DMS153 treated with DMSO at 0.1 percent for 48 hours (cell line): ENCODE data around the gene KISS1.
"Not testable (repeated sequence)": the region's sequence is repeated elsewhere in the genome, so short reads cannot be mapped to it uniquely, and the experiment has no call there.

Source experiments
- DNase-seq: peaks from one replicate; lab custom pipeline; 2025; ENCODE audit not compliant: unreplicated experiment; lab: John Stamatoyannopoulos, UW

The KISS1 gene

DNA sequence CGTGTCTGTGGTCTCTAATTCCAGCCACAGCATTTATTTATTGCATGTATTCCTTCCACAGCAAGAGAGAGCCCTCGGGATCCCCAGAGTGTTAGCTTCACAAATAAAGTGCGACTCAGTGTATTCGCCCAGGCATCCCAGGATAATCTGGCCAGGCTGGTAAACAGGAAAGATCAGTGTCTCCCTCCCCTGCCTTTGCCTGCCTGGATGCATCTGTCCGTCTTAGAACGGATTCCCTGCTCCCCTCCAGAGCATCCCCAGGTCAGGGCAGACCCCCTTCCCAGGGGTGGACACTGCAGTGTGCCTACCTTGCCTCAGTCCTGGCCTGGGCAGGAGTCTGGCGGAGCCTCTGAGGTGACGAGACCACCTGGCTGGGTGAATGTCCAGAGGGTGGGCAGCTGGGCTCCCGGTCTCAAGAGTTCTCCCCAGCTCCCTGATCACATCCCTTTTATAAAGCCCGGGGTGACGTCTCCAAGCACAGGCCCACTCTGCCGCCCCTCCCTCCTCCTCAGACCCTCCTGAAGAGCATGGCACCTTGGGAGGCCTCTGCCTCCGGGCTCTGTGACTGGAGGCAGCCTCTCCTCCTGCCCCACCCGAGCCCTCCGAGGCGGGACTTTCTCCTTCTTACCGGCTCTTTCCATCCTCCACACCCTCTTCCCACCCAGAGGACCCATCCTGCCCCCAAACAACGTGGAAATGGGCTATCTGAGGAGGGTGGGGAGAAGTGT is at the start of gene KISS1:
KISS1 (minus strand) TSS at position 424 of the 728 bp plus-strand sequence. CDS start 3,615 bp downstream, outside the sequence.
- DNase-seq = no peak

DNA sequence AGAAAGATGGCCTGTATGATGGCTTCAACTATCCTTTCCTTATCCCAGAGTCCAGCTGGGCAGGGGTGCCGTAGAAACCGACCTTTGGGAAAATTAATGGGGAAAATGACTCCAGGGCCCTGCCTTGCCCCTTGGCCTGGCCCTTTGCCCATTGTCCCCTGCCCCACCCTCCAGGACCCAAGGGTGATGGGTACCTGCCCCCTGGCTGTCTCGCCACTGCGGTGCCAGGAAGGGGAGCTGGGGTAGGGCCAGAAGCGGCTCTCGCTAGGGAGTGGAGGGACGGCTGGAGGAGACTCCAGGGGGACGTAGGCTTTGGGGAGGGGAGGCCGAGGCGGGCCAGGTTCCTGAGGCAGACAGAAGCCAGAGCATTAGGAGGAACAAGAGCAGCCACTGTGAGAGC is 46.6 kb upstream of the KISS1 start:
- DNase-seq = no peak

GRCh38 chr1:204241914-204242313 is 45.6 kb upstream of the KISS1 start:
- DNase-seq = no peak

DNA sequence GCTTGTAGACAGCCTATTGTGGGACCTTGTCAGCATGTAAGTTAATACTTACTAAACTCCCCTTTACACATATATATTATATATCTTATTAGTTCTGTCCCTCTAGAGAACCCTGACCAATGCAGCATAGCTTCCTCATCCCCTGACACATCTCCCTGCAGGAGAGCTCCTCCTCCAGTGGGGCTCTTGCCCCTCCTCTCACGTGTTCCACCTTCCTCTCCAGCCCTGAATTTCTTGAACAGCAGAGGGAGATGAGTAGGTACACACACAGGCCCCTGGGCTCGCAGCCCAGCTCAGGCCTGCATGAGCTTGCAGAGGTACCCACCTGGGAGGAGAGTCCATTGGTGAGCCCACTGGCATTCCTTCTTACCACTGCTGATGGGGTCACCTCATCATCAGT is 44.8 kb upstream of the KISS1 start:
- DNase-seq = no peak

GRCh38 chr1:204240233-204240632 is 43.9 kb upstream of the KISS1 start:
- DNase-seq = no peak

- DNase-seq = not testable (repeated sequence)
These were observed 43.1 kb upstream of the KISS1 start for GRCh38 chr1:204239401-204239800.

DNA sequence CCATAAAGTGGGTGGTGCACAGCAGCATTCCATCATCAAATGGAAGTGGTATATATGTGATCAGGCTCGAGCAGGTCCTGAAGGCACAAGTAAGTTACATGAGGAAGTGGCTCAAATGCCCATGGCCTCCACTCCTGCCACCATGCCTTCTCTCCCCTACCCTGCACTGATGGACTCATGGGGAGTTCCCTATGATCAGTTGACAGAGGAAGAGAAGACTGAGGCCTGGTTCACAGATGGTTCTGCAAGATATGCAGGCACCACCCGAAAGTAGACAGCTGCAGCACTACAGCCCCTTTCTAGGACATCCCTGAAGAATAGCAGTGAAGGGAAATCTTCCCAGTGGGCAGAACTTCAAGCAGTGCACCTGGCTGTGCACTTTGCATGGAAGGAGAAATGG is 42.2 kb upstream of the KISS1 start:
- not testable (repeated sequence) for DNase-seq

GRCh38 chr1:204237515-204237914 is 41.2 kb upstream of the KISS1 start:
- DNase-seq = not testable (repeated sequence)

DNA sequence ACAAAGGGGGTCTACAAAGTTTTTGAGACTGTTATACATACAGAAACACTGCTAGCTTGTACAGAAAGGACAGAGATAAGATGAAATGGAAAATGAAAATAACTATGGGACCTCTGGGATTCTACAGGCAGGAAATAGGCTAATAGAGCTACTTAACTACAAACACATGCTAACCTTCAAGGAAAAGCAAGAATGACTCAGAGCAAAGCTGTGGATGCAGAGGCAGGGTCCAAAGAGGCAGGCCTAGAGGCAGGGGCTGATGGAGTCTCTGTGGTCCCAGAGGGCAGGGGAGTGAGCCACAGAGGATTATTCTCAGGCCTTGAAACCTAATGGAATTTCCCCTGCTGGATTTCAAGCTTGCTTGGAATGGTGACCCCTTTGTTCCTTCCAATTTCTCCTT is 36.2 kb upstream of the KISS1 start:
- no peak for DNase-seq

DNA sequence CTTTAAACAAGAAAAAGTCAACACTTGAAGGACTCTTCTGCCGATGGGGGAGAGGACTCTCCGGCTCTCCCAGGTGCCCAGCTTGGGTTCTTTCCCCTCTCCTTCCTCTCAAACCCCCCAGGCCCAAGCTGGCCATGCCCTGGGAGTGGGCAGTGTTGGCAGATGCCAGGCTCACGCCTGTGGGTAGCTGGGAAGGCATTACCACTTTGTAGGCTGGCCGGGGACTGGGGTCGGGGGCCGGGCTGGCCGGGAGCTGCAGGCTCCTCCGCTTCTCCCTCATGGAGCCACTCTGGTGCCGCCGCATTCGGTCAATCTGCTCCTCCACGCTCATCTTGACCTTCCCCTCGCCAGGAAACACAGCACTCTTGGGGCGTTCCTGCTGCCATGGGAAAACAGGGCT is 33.9 kb upstream of the KISS1 start:
- DNase-seq = no peak

- DNase-seq = no peak
These were observed 32.6 kb upstream of the KISS1 start for GRCh38 chr1:204228896-204229295.

DNA sequence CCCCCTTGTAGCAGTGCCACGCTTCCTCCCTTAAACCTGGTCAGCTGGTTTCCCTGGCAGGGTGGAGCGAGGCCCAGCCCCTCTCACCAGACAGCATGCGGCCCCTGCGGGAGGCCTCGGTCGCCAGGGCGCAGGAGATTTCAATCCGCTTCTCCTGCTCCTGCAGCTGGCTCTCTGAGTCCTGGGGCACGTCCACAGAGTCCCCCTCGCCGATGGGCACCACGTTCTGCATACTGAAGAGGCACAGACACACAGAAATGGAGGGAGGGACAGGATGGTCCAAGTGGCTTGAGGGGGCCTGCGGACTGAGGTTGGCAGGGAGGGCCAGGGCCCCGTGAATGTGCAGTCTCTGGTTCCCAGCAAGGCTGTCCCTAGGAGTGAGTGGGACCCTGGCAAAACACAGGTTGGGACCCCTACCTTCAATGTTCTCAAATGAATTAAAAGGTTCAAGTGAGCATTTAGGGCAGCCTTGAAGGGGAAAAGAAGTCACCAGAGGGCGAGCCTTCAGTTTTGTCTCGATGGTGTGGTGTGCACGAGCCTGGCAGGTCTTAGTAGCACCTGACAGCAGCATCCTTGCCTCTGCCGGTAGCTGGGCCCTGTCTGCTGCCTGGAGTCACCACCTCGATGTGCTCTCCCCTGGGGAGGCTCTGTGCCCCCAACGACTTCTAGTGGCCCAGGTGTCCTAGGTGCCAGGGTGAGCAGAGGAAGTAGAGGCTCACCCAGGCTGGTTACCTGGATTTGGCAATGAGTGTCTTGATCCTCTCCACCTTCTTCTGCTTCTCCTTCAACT is 31.9 kb upstream of the KISS1 start:
- no peak for DNase-seq

- no peak for DNase-seq
These were observed 31.1 kb upstream of the KISS1 start for GRCh38 chr1:204227351-204227750.

- no peak for DNase-seq
These were observed 29.8 kb upstream of the KISS1 start for GRCh38 chr1:204225841-204226735.

DNA sequence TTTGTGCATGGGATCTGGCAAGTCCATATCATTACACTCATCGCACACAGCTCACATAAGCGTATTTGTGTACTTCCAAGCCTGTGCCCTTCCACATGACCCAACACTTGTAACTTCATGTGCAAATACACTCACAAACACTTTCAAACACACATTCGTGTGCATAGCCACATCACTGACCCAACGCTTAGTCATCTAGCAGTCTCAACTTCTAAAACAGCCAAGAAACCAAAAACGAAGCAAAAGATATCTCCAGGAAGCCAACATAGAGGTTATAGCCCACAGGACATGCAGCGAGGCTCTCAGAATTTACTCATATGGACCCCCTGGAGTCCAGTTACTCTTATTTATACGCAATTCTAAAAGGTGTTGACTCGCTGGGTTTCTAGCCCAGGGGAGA is 28.4 kb upstream of the KISS1 start:
- no peak for DNase-seq

DNA sequence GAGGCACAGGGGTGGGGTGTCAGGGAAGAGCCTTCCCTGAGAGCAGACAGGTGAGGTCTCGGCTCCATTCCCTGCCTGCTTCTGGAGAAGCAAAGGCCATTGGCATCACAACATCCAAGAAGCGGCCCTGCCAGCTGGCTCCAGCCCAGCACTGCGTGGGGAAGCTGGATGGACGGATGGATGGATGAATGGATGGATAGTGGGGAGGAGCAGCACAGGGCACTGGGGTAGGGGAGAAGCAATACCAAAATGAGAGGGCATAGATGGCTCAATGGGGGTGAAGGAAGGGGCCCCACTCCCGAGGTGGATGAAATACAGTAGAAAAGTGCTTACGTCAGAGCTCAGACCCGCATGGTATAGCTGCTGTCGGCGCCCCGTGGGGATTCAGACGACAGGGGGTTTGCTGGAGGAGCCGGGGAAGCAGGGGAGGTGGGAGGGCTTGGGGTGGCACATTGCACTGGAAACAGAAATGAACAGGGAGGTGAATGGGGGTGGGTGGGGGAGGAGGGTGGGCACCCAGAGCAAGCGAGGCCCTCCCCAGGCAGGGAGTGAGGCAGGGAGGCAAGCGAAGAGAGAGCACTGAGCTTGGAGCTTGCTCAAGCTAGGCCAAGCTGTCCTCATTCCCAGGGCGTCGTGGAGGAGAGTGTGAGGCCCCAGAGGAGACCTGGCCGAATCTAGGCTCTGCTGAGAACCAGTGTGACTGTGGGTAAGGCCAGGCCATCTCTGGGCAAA is 27.0 kb upstream of the KISS1 start:
- no peak for DNase-seq

DNA sequence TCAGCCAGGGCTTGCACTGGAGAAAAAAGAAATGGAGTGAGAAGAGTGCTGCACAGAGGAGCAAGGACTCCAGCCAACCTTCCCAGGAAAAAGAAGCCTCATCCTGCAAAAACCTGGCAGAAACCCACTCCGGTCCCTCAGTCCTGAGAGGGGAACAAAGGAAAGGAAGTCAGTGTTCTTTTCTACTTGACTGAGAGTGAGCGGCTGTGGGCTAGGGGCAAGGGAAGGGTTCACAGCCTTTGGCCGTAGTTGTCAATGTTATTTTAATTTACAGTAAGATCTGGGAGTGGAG is 26.4 kb upstream of the KISS1 start:
- DNase-seq = no peak

DNA sequence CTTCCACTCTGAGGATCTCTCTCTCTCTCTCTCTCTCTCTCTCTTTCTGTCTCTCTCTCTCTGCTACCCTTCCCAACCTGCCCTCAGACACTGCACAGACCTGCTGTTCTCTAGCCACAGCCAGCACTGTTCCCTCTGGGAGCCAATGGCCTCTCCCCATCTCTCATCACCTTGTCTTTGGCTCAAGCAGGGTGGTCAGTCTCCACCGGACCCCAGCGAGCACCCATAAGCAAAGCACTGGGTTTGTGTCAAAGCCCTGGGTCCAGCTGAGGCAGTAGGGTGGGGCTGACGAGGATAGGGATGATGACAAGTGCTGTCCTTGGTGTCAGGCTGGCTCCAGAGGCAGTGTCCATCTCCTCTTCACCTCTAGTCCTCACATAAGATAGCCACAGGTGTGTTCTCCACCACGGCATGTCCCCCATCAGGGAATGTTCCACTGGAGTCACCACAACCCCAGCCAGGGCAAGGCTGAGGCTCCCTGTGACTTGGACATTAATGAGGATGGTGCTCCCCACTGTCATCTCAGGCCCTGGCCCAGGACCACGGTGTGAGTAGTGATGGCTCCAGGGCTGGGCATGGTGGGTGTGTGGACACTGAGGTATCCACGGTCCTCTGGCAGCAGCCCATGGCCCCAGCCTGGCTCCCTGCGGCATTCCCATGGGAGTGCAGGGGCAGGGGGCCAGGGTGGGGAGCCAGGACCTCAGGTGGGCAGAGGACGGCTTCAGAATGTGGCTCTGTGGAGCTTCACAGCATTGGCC is 25.9 kb upstream of the KISS1 start:
- DNase-seq = no peak

DNA sequence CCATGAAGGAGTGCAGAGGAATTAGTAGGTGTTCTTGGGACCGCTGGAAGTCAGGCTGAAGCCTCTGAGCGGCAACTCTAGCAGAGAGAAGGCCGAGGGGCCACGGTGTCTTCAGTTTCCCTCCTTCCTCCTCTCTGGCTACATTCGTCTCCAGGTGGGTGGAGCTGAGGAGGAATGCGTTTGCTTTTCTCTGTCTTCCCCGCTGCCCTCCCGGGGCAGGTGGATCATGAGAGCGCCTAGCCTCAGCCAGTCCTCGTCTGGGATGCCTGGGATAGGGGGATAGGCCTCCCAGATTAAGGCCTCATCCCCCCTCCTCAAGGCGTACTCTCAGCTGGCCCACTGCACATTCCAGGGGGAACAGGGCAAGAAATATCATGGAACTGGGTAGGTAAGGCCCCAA is 25.0 kb upstream of the KISS1 start:
- DNase-seq = no peak

GRCh38 chr1:204219971-204220616 is 23.8 kb upstream of the KISS1 start:
- no peak for DNase-seq
